ENCODE measurements around the gene HERPUD2. TPM values are rescaled to one million over a fixed set of nuclear protein-coding genes. Genes with fewer than 3 reads are reported as not detected.

HERPUD2 gene
- total RNA-seq, 1 donor from 2014 or later = 28.0 TPM

GRCh38 chr7:35695987-35696386 lies 1.1 kb upstream of the HERPUD2 start:
- DNase-seq (ENCODE audit: low read depth) = no peak
- peaks cover 30% of the 10 kb centered on the region for H3K4me1 ChIP-seq (ENCODE audit: insufficient read depth, low read length)
- peak overlapping the region; percentile 99 for H3K4me2 ChIP-seq (ENCODE audit: low read length)
- no peaks in the 10 kb centered on the region for H3K9me3 ChIP-seq (ENCODE audit: insufficient read depth, low read depth, low read length)
- Mint-ChIP-seq H3K27ac (ENCODE audit: unreplicated experiment) (peak overlapping the region; percentile 95), H3K4me3 (ENCODE audit: unreplicated experiment) (peak overlapping the region; percentile 95), H3K36me3 (ENCODE audit: low read depth, unreplicated experiment) (peaks cover 5% of the 10 kb centered on the region), H3K27me3 (ENCODE audit: low read depth, unreplicated experiment) (no peaks in the 10 kb centered on the region), H3K4me1 (ENCODE audit: low read depth, unreplicated experiment) (peaks cover 41% of the 10 kb centered on the region), H3K9me3 (ENCODE audit: unreplicated experiment) (no peaks in the 10 kb centered on the region)
- H3K9ac ChIP-seq (ENCODE audit: low read length) = peak overlapping the region; percentile 95
- no peaks in the 10 kb centered on the region for H3K27me3 ChIP-seq (ENCODE audit: insufficient read depth, low read length)
- TF ChIP-seq EZH2 (IDR thresholded peaks at IDR 0.05; ENCODE audit: insufficient read depth, low read length) = no peak
- TF ChIP-seq CTCF (IDR thresholded peaks at IDR 0.05; ENCODE audit: insufficient read depth, low read depth, low read length) = no peak
- H2AFZ ChIP-seq (ENCODE audit: low read depth, low read length) = no peak overlapping the region
- no peak overlapping the region for H3K27ac ChIP-seq (ENCODE audit: low read depth, low read length)
- H3K4me3 ChIP-seq (ENCODE audit: insufficient read depth, low read depth, low read length) = peak overlapping the region; percentile 95
- H3K36me3 ChIP-seq (ENCODE audit: insufficient read depth, low read length) = no peaks in the 10 kb centered on the region
- H3K79me2 ChIP-seq (ENCODE audit: insufficient read depth, low read length) = peaks cover 49% of the 10 kb centered on the region
- FAIRE-seq = no peak
- H4K20me1 ChIP-seq (ENCODE audit: insufficient read depth, low read length) = peaks cover 9% of the 10 kb centered on the region

- FAIRE-seq (no peak), DNase-seq (ENCODE audit: low read depth) (no peak)
- Histone ChIP-seq H3K36me3 (ENCODE audit: insufficient read depth, low read length) (no peaks in the 10 kb centered on the region), H3K27ac (ENCODE audit: low read depth, low read length) (peak overlapping the region; percentile 92), H4K20me1 (ENCODE audit: insufficient read depth, low read length) (peaks cover 14% of the 10 kb centered on the region), H3K79me2 (ENCODE audit: insufficient read depth, low read length) (peaks cover 54% of the 10 kb centered on the region), H3K9me3 (ENCODE audit: insufficient read depth, low read depth, low read length) (no peaks in the 10 kb centered on the region), H3K4me1 (ENCODE audit: insufficient read depth, low read length) (peaks cover 30% of the 10 kb centered on the region), H3K9ac (ENCODE audit: low read length) (peak overlapping the region; percentile 95), H2AFZ (ENCODE audit: low read depth, low read length) (peak overlapping the region; percentile 83), H3K4me3 (ENCODE audit: insufficient read depth, low read depth, low read length) (peak overlapping the region; percentile 95), H3K27me3 (ENCODE audit: insufficient read depth, low read length) (no peaks in the 10 kb centered on the region), H3K4me2 (ENCODE audit: low read length) (peak overlapping the region; percentile 99)
- TF ChIP-seq CTCF (IDR thresholded peaks at IDR 0.05; ENCODE audit: insufficient read depth, low read depth, low read length) = no peak
- TF ChIP-seq EZH2 (IDR thresholded peaks at IDR 0.05; ENCODE audit: insufficient read depth, low read length) = no peak
- no peaks in the 10 kb centered on the region for H3K27me3 Mint-ChIP-seq (ENCODE audit: low read depth, unreplicated experiment)
- H3K27ac Mint-ChIP-seq (ENCODE audit: unreplicated experiment) = peak overlapping the region; percentile 95
- H3K4me3 Mint-ChIP-seq (ENCODE audit: unreplicated experiment) = peak overlapping the region; percentile 95
- H3K9me3 Mint-ChIP-seq (ENCODE audit: unreplicated experiment) = no peaks in the 10 kb centered on the region
- H3K36me3 Mint-ChIP-seq (ENCODE audit: low read depth, unreplicated experiment) = peaks cover 5% of the 10 kb centered on the region
- H3K4me1 Mint-ChIP-seq (ENCODE audit: low read depth, unreplicated experiment) = peaks cover 38% of the 10 kb centered on the region
These were observed 527 bp upstream of the HERPUD2 start for GRCh38 chr7:35695473-35695850.

GRCh38 chr7:35694161-35694783 lies 663 bp downstream of the HERPUD2 start:
- DNase-seq (ENCODE audit: low read depth) (no peak), FAIRE-seq (no peak)
- Mint-ChIP-seq H3K36me3 (ENCODE audit: low read depth, unreplicated experiment) (peaks cover 5% of the 10 kb centered on the region), H3K4me1 (ENCODE audit: low read depth, unreplicated experiment) (peaks cover 38% of the 10 kb centered on the region), H3K4me3 (ENCODE audit: unreplicated experiment) (peak overlapping the region; percentile 98), H3K9me3 (ENCODE audit: unreplicated experiment) (no peaks in the 10 kb centered on the region), H3K27ac (ENCODE audit: unreplicated experiment) (peak overlapping the region; percentile 82), H3K27me3 (ENCODE audit: low read depth, unreplicated experiment) (no peaks in the 10 kb centered on the region)
- H3K36me3 ChIP-seq (ENCODE audit: insufficient read depth, low read length) = no peaks in the 10 kb centered on the region
- no peaks in the 10 kb centered on the region for H3K27me3 ChIP-seq (ENCODE audit: insufficient read depth, low read length)
- peak overlapping the region; percentile 95 for H3K9ac ChIP-seq (ENCODE audit: low read length)
- H3K4me2 ChIP-seq (ENCODE audit: low read length) = peak overlapping the region; percentile 99
- H3K27ac ChIP-seq (ENCODE audit: low read depth, low read length) = peak overlapping the region; percentile 92
- peak overlapping the region; percentile 95 for H3K4me3 ChIP-seq (ENCODE audit: insufficient read depth, low read depth, low read length)
- H2AFZ ChIP-seq (ENCODE audit: low read depth, low read length) = peak overlapping the region; percentile 83
- peaks cover 30% of the 10 kb centered on the region for H3K4me1 ChIP-seq (ENCODE audit: insufficient read depth, low read length)
- no peak for TF ChIP-seq CTCF (IDR thresholded peaks at IDR 0.05; ENCODE audit: insufficient read depth, low read depth, low read length)
- TF ChIP-seq EZH2 (IDR thresholded peaks at IDR 0.05; ENCODE audit: insufficient read depth, low read length) = no peak
- H3K9me3 ChIP-seq (ENCODE audit: insufficient read depth, low read depth, low read length) = no peaks in the 10 kb centered on the region
- H3K79me2 ChIP-seq (ENCODE audit: insufficient read depth, low read length) = peaks cover 66% of the 10 kb centered on the region
- H4K20me1 ChIP-seq (ENCODE audit: insufficient read depth, low read length) = peaks cover 22% of the 10 kb centered on the region

Measured in astrocyte (in vitro differentiated cells and primary cell).